GM12873 (cell line): Measurements from ENCODE around the gene PRICKLE1.

Experiments
- TF ChIP-seq, protein P1 (sequence below): IDR thresholded peaks from 2 replicates; pipeline ENCODE4 v1.5.1; 2012; ENCODE audit warnings: low read depth, mild to moderate bottlenecking, moderate library complexity, low read length, control low read depth; ENCODE audit not compliant: insufficient read depth; ENCODE audit errors: missing control alignments

The PRICKLE1 gene

GRCh38 chr12:42556917-42557316 lies 32.6 kb downstream of the PRICKLE1 start:
- TF ChIP-seq, protein P1, sequence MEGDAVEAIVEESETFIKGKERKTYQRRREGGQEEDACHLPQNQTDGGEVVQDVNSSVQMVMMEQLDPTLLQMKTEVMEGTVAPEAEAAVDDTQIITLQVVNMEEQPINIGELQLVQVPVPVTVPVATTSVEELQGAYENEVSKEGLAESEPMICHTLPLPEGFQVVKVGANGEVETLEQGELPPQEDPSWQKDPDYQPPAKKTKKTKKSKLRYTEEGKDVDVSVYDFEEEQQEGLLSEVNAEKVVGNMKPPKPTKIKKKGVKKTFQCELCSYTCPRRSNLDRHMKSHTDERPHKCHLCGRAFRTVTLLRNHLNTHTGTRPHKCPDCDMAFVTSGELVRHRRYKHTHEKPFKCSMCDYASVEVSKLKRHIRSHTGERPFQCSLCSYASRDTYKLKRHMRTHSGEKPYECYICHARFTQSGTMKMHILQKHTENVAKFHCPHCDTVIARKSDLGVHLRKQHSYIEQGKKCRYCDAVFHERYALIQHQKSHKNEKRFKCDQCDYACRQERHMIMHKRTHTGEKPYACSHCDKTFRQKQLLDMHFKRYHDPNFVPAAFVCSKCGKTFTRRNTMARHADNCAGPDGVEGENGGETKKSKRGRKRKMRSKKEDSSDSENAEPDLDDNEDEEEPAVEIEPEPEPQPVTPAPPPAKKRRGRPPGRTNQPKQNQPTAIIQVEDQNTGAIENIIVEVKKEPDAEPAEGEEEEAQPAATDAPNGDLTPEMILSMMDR, result no peak

GRCh38 chr12:42552822-42553221 lies 36.7 kb downstream of the PRICKLE1 start:
- TF ChIP-seq, protein P1, result no peak

DNA sequence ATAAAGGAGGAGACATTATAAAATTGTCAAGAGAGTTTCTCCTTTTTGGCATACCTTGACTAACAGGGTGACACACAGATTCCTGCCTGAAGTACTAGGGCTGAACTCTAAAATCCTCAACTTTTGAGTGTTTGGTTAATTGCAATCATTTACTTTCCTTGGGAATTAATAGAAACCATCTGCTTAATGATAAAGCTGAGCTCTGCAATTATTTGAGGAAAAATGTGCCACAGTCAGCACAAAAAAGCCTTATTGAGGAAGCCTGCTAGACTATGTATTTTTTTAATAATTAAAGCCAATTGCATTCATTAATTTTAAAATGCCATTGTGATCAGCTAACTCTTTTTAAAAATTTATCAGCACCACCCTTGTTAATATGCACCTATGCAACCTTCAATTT lies 38.7 kb downstream of the PRICKLE1 start:
- TF ChIP-seq, protein P1, result no peak

DNA sequence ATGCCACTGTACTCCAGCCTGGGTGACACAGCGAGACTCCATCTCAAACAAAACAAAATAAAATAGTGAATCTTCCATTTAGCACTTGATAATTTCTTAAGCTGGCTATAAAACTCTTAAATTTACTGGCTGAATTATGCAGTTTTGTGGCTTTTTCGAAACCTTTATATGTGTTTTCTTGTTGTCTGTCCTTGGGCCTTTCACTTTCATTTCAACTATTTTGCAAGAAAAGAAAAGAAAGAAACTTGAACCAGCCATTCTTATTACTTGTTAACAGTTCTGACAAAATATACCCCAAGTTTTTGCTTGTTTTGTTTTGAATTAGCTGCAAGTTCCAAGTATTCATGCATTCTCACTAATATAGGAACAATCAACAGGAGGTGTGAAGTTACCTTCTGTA lies 42.8 kb downstream of the PRICKLE1 start:
- TF ChIP-seq, protein P1, result no peak

- TF ChIP-seq, protein P1, result no peak
Observed at GRCh38 chr12:42541965-42542364, 47.6 kb downstream of the PRICKLE1 start.

DNA sequence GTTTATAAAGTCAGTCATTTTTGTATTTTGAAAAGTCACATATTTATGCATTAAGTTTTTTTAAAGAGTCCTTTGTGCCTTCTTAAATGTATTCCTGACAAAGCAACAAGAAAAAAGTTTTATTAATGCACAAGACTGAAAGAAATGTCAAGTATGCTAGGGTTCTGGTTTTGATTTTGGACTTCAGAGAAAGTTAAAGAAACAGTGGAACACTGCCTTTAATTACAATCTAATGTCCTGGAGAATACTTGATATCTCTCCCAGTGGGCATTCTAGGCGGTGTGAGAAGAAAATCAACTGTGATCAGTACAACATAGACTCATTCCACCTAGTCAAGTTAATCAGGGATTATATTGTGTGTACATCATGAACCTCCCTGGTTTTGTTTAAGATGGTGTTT lies 49.9 kb downstream of the PRICKLE1 start:
- TF ChIP-seq, protein P1, result no peak

- TF ChIP-seq, protein P1, result no peak
Observed at GRCh38 chr12:42538203-42538602, 51.3 kb downstream of the PRICKLE1 start.
